Measurements from ENCODE around the gene NUBP2. TPM values are rescaled to one million over a fixed set of nuclear protein-coding genes. Genes with fewer than 3 reads are reported as not detected.

NUBP2 gene
- total RNA-seq, 2 experiments from 2014 or later = 34.4 to 42.4 TPM

GRCh38 chr16:1745900-1746692 is 36.7 kb upstream of the NUBP2 start:
- CTCF ChIA-PET = interaction anchor here (0.7 kb wide), 1 partner anchor 325 kb away, joined by 3 read pairs; no protein-coding TSS in a partner anchor

GRCh38 chr16:1746693-1747195 is 36.0 kb upstream of the NUBP2 start:
- ChIA-PET POLR2A (no interaction called here), CTCF (no interaction called here)
- H3K27me3 Mint-ChIP-seq = no peaks in the 10 kb centered on the region
- no peaks in the 10 kb centered on the region for H3K4me1 Mint-ChIP-seq
- intact Hi-C loops (cut with DNase I, micrococcal nuclease) = no loop called here
- ATAC-seq (no peak), DNase-seq (no peak)
- no peak overlapping the region for H3K4me3 Mint-ChIP-seq
- H3K27ac Mint-ChIP-seq = no peak overlapping the region
- H3K36me3 Mint-ChIP-seq (ENCODE audit: low read depth) = peaks cover 6% of the 10 kb centered on the region
- H3K9me3 Mint-ChIP-seq (ENCODE audit: low read depth) = no peaks in the 10 kb centered on the region

More at GRCh38 chr16:1745900-1746692, 36.7 kb upstream of the NUBP2 start:
- Mint-ChIP-seq H3K4me1 (no peaks in the 10 kb centered on the region), H3K4me3 (no peak overlapping the region), H3K36me3 (ENCODE audit: low read depth) (peaks cover 6% of the 10 kb centered on the region), H3K9me3 (ENCODE audit: low read depth) (no peaks in the 10 kb centered on the region), H3K27ac (no peak overlapping the region), H3K27me3 (no peaks in the 10 kb centered on the region)
- no peak for ATAC-seq
- intact Hi-C loops (cut with DNase I, micrococcal nuclease) = no loop called here
- POLR2A ChIA-PET = no interaction called here
- DNase-seq = no peak

GRCh38 chr16:1747934-1748333 is 34.8 kb upstream of the NUBP2 start:
- DNase-seq (no peak), ATAC-seq (no peak)
- CTCF ChIA-PET = interaction anchor here (0.6 kb wide), 1 partner anchor 776 kb away, joined by 4 read pairs; no protein-coding TSS in a partner anchor
- no peak overlapping the region for H3K27ac Mint-ChIP-seq
- H3K36me3 Mint-ChIP-seq (ENCODE audit: low read depth) = peaks cover 9% of the 10 kb centered on the region
- H3K9me3 Mint-ChIP-seq (ENCODE audit: low read depth) = no peaks in the 10 kb centered on the region
- H3K4me1 Mint-ChIP-seq = no peaks in the 10 kb centered on the region
- H3K27me3 Mint-ChIP-seq = no peaks in the 10 kb centered on the region
- intact Hi-C loops (cut with DNase I, micrococcal nuclease) = no loop called here
- no peak overlapping the region for H3K4me3 Mint-ChIP-seq
- POLR2A ChIA-PET = no interaction called here

- ATAC-seq = peak; percentile 53
- intact Hi-C loops (cut with DNase I, micrococcal nuclease) = no loop called here
Measured at GRCh38 chr16:1749152-1750117, 33.3 kb upstream of the NUBP2 start.

GRCh38 chr16:1751946-1752345 is 30.8 kb upstream of the NUBP2 start:
- intact Hi-C loops (cut with DNase I, micrococcal nuclease) = no loop called here
- no peaks in the 10 kb centered on the region for H3K9me3 Mint-ChIP-seq (ENCODE audit: low read depth)
- H3K4me3 Mint-ChIP-seq = no peak overlapping the region
- no peaks in the 10 kb centered on the region for H3K27me3 Mint-ChIP-seq
- peaks cover 11% of the 10 kb centered on the region for H3K36me3 Mint-ChIP-seq (ENCODE audit: low read depth)
- H3K27ac Mint-ChIP-seq = no peak overlapping the region
- ChIA-PET POLR2A (no interaction called here), CTCF (interaction anchor here (0.6 to 0.8 kb wide), 2 partner anchors 48 to 640 kb away, joined by 3 read pairs; no protein-coding TSS in a partner anchor)
- peaks cover 4% of the 10 kb centered on the region for H3K4me1 Mint-ChIP-seq
- ATAC-seq (no peak), DNase-seq (no peak)

More at GRCh38 chr16:1749152-1750117, 33.3 kb upstream of the NUBP2 start:
- Mint-ChIP-seq H3K4me1 (no peaks in the 10 kb centered on the region), H3K27ac (no peak overlapping the region), H3K9me3 (ENCODE audit: low read depth) (no peaks in the 10 kb centered on the region), H3K4me3 (no peak overlapping the region), H3K27me3 (no peaks in the 10 kb centered on the region), H3K36me3 (ENCODE audit: low read depth) (peaks cover 9% of the 10 kb centered on the region)
- CTCF ChIA-PET = no interaction called here
- DNase-seq = no peak
- POLR2A ChIA-PET = no interaction called here

- H3K27me3 Mint-ChIP-seq = no peaks in the 10 kb centered on the region
- no peaks in the 10 kb centered on the region for H3K9me3 Mint-ChIP-seq (ENCODE audit: low read depth)
- H3K4me3 Mint-ChIP-seq = no peak overlapping the region
- DNase-seq = no peak
- CTCF ChIA-PET = interaction anchor here (0.7 kb wide), 1 partner anchor 58 kb away, joined by 3 read pairs; no protein-coding TSS in a partner anchor
- peaks cover 10% of the 10 kb centered on the region for H3K4me1 Mint-ChIP-seq
- POLR2A ChIA-PET = no interaction called here
- no peak for ATAC-seq
- H3K27ac Mint-ChIP-seq = no peak overlapping the region
- peaks cover 11% of the 10 kb centered on the region for H3K36me3 Mint-ChIP-seq (ENCODE audit: low read depth)
- intact Hi-C loops (cut with DNase I, micrococcal nuclease) = no loop called here
Measured at GRCh38 chr16:1752853-1753252, 29.9 kb upstream of the NUBP2 start.

- Mint-ChIP-seq H3K4me3 (no peak overlapping the region), H3K9me3 (ENCODE audit: low read depth) (no peaks in the 10 kb centered on the region), H3K36me3 (ENCODE audit: low read depth) (peaks cover 11% of the 10 kb centered on the region), H3K4me1 (peaks cover 10% of the 10 kb centered on the region), H3K27me3 (no peaks in the 10 kb centered on the region), H3K27ac (no peak overlapping the region)
- DNase-seq (no peak), ATAC-seq (no peak)
- intact Hi-C loops (cut with DNase I, micrococcal nuclease) = no loop called here
- CTCF ChIA-PET = no interaction called here
- POLR2A ChIA-PET = no interaction called here
Measured at GRCh38 chr16:1754204-1754603, 28.6 kb upstream of the NUBP2 start.

GRCh38 chr16:1757714-1758461 is 24.9 kb upstream of the NUBP2 start:
- intact Hi-C loops (cut with DNase I, micrococcal nuclease) = no loop called here
- Mint-ChIP-seq H3K9me3 (ENCODE audit: low read depth) (no peaks in the 10 kb centered on the region), H3K27ac (no peak overlapping the region), H3K27me3 (no peaks in the 10 kb centered on the region), H3K4me3 (no peak overlapping the region), H3K4me1 (peaks cover 10% of the 10 kb centered on the region), H3K36me3 (ENCODE audit: low read depth) (peaks cover 11% of the 10 kb centered on the region)
- ATAC-seq (no peak), DNase-seq (no peak)
- ChIA-PET CTCF (no interaction called here), POLR2A (no interaction called here)

GRCh38 chr16:1758923-1759322 is 23.8 kb upstream of the NUBP2 start:
- Mint-ChIP-seq H3K4me3 (no peak overlapping the region), H3K27me3 (no peaks in the 10 kb centered on the region), H3K4me1 (peaks cover 10% of the 10 kb centered on the region), H3K27ac (no peak overlapping the region), H3K36me3 (ENCODE audit: low read depth) (peaks cover 10% of the 10 kb centered on the region), H3K9me3 (ENCODE audit: low read depth) (no peaks in the 10 kb centered on the region)
- POLR2A ChIA-PET = no interaction called here
- CTCF ChIA-PET = no interaction called here
- no peak for ATAC-seq
- intact Hi-C loops (cut with DNase I, micrococcal nuclease) = no loop called here
- DNase-seq = no peak

GRCh38 chr16:1759511-1759910 is 23.2 kb upstream of the NUBP2 start:
- H3K27ac Mint-ChIP-seq = no peak overlapping the region
- H3K4me3 Mint-ChIP-seq = no peak overlapping the region
- H3K36me3 Mint-ChIP-seq (ENCODE audit: low read depth) = peaks cover 10% of the 10 kb centered on the region
- no peak for DNase-seq
- peaks cover 10% of the 10 kb centered on the region for H3K4me1 Mint-ChIP-seq
- ChIA-PET CTCF (interaction anchor here (0.8 kb wide), 1 partner anchor 115 kb away, joined by 3 read pairs; no protein-coding TSS in a partner anchor), POLR2A (no interaction called here)
- no peaks in the 10 kb centered on the region for H3K27me3 Mint-ChIP-seq
- ATAC-seq = no peak
- no peaks in the 10 kb centered on the region for H3K9me3 Mint-ChIP-seq (ENCODE audit: low read depth)
- intact Hi-C loops (cut with DNase I, micrococcal nuclease) = no loop called here

- Mint-ChIP-seq H3K27me3 (no peaks in the 10 kb centered on the region), H3K9me3 (ENCODE audit: low read depth) (no peaks in the 10 kb centered on the region), H3K4me3 (no peak overlapping the region), H3K4me1 (peaks cover 10% of the 10 kb centered on the region), H3K36me3 (ENCODE audit: low read depth) (peaks cover 7% of the 10 kb centered on the region), H3K27ac (no peak overlapping the region)
- ChIA-PET CTCF (no interaction called here), POLR2A (no interaction called here)
- ATAC-seq (no peak), DNase-seq (no peak)
- intact Hi-C loops (cut with DNase I, micrococcal nuclease) = no loop called here
Measured at GRCh38 chr16:1760911-1761310, 21.8 kb upstream of the NUBP2 start.
